BJ (cell line): ENCODE data around the gene WFDC12. TPM values are rescaled to one million over a fixed set of nuclear protein-coding genes. Genes with fewer than 3 reads are reported as not detected.

ENCODE experiments used
- CTCF ChIA-PET: fragments of 350-600 bp; formaldehyde crosslinking; extraction: SDS; loops from one replicate; lab custom pipeline; 2021; ENCODE audit warnings: antibody characterized with exemption, inconsistent platforms; lab: Yijun Ruan, JAX
- POLR2A ChIA-PET: fragments of 300-600 bp; sonication (Branson Sonifier 250); formaldehyde crosslinking; extraction: SDS; loops from one replicate; lab custom pipeline; 2021; ENCODE audit warnings: antibody characterized with exemption; lab: Charles Lee
- DNase-seq: peaks from one replicate; pipeline ENCODE4 v3.0.0-alpha.2; 2011; ENCODE audit warnings: low read depth
- H3K27me3 ChIP-seq: 2 replicates; pipeline ENCODE4 v1.6.0; 2011; ENCODE audit warnings: low read length; ENCODE audit not compliant: control insufficient read depth, insufficient read depth
- H3K36me3 ChIP-seq: 2 replicates; pipeline ENCODE4 v1.5.1; 2011; ENCODE audit warnings: low read length; ENCODE audit not compliant: control insufficient read depth, insufficient read depth
- H3K4me3 ChIP-seq: 2 replicates; pipeline ENCODE4 v1.5.1; 2011; ENCODE audit warnings: low read depth, mild to moderate bottlenecking, control low read depth, low read length
- CTCF ChIP-seq: IDR thresholded peaks from 2 replicates; pipeline ENCODE4 v1.5.1; 2011; ENCODE audit warnings: low read depth, mild to moderate bottlenecking, control low read depth, inconsistent platforms, low read length, moderate library complexity; ENCODE audit not compliant: insufficient read depth
- polyA plus RNA-seq: library from polyadenylated mRNA; depleted of rRNA; stranded (reverse); fragments of >200 nt; gene quantifications from 2 replicates; pipeline ENCODE4 v1.2.3, GENCODE V29; 2011

Gene WFDC12
- polyA plus RNA-seq, 1 experiment, result not detected

- TF ChIP-seq CTCF, result no peak
- Histone ChIP-seq H3K4me3 (no peak overlapping the region), H3K27me3 (no peaks in the 10 kb centered on the region), H3K36me3 (no peaks in the 10 kb centered on the region)
- POLR2A ChIA-PET, result interaction anchor here (0.6 kb wide), 1 partner anchor 82 kb away, joined by 3 read pairs; no protein-coding TSS in a partner anchor
- DNase-seq, result peak; percentile 93
- CTCF ChIA-PET, result interaction anchor here (2.4 to 15.9 kb wide), 2 partner anchors 7 to 42 kb away, joined by 11 to 407 read pairs; no protein-coding TSS in a partner anchor
Observed at GRCh38 chr20:45088247-45088646, 36.0 kb downstream of the WFDC12 start.

- DNase-seq, result no peak
- Histone ChIP-seq H3K36me3 (no peaks in the 10 kb centered on the region), H3K4me3 (no peak overlapping the region), H3K27me3 (no peaks in the 10 kb centered on the region)
- TF ChIP-seq CTCF, result no peak
- CTCF ChIA-PET, result interaction anchor here (2.4 to 15.9 kb wide), 2 partner anchors 8 to 41 kb away, joined by 11 to 407 read pairs; no protein-coding TSS in a partner anchor
- POLR2A ChIA-PET, result no interaction called here
Observed at GRCh38 chr20:45087814-45088213, 36.5 kb downstream of the WFDC12 start.

GRCh38 chr20:45087097-45087790, 37.0 kb downstream of the WFDC12 start:
- no peak for TF ChIP-seq CTCF
- DNase-seq, result no peak
- POLR2A ChIA-PET, result no interaction called here
- Histone ChIP-seq H3K27me3 (no peaks in the 10 kb centered on the region), H3K36me3 (no peaks in the 10 kb centered on the region), H3K4me3 (no peak overlapping the region)
- CTCF ChIA-PET, result interaction anchor here (1.4 to 15.9 kb wide), 3 partner anchors 8 to 41 kb away, joined by 7 to 407 read pairs (median 11); no protein-coding TSS in a partner anchor

GRCh38 chr20:45085867-45086266, 38.4 kb downstream of the WFDC12 start:
- H3K27me3 ChIP-seq, result no peaks in the 10 kb centered on the region
- no peak overlapping the region for H3K4me3 ChIP-seq
- ChIA-PET POLR2A (no interaction called here), CTCF (interaction anchor here (2.4 to 15.9 kb wide), 2 partner anchors 10 to 39 kb away, joined by 11 to 407 read pairs; no protein-coding TSS in a partner anchor)
- TF ChIP-seq CTCF, result no peak
- no peaks in the 10 kb centered on the region for H3K36me3 ChIP-seq
- DNase-seq, result no peak

- ChIA-PET CTCF (no interaction called here), POLR2A (no interaction called here)
- TF ChIP-seq CTCF, result no peak
- no peak for DNase-seq
- H3K36me3 ChIP-seq, result 0 out of 2 replicates have a peak, but pooled peaks cover under 1% of the 10 kb centered on the region
- H3K4me3 ChIP-seq, result no peak overlapping the region
- H3K27me3 ChIP-seq, result no peaks in the 10 kb centered on the region
Observed at GRCh38 chr20:45085289-45085688, 39.0 kb downstream of the WFDC12 start.
